ENCODE measurements around the gene DYNLT4.

DNA sequence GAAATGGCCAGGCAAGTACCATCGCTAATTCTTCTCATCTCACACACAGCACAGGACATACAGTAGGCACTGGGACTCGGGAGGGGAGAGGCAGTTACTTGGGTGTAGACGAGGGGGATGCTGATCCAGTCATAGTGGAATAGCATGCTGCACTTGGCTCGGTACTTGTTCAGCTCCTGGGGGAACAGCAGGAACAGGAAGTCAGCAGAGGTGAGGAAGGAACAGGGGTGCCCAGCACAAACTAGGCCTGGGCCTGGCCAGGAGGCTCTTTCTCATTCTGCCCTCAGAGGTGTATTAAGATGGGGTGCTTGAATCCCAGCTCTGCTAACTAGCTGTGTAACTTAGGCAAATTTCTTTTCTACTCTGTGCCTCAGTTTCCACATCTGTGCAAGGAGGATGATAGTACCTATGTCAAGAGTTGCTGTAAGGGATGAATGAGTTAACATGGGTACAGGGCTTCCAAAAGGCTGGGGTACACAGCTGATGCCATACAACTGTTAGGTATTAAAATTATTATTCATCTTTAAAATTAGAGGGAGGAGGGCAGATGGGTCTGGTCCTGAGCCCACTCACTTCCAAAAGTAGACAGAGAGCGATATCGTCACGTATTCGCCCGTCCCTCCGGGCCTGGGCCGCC lies 21.5 kb downstream of the DYNLT4 start:
- TF ChIP-seq CTCF (IDR thresholded peaks at IDR 0.05 in 8 of 11, conservative IDR thresholded peaks at IDR 0.05 in 3 of 11) (no peak), POLR2AphosphoS5 (IDR thresholded peaks at IDR 0.05) (no peak), POLR2A (IDR thresholded peaks at IDR 0.05) (no peak)

Data from spleen (tissue), 7 donors.